GM23338 (cell line): Measurements from ENCODE around the gene SNN. TPM values are rescaled to one million over a fixed set of nuclear protein-coding genes. Genes with fewer than 3 reads are reported as not detected.

Source experiments
- ATAC-seq: fragments of 200-7000 bp; cut with Tn5 transposase; 3 replicates; pipeline ENCODE4 v1.9.1; 2020
- DNase-seq: peaks from one replicate; pipeline ENCODE4 v3.0.0-alpha.2; 2015; ENCODE audit warnings: low spot score
- H2AFZ ChIP-seq: fragments of 200-600 bp; sonication (generic); 2 replicates; pipeline ENCODE4 v1.8.0; 2016; ENCODE audit warnings: antibody characterized with exemption, mild to moderate bottlenecking, moderate library complexity
- H3F3A ChIP-seq: fragments of 200-600 bp; sonication (generic); replicated peaks from 2 replicates; pipeline ENCODE4 v1.8.0; 2017; ENCODE audit warnings: antibody characterized with exemption, mixed run types, low read depth
- H3K27ac ChIP-seq: fragments of 200-600 bp; sonication (generic); 2 replicates; pipeline ENCODE4 v1.6.1; 2016; ENCODE audit warnings: low read depth
- H3K27me3 ChIP-seq: fragments of 200-600 bp; sonication (generic); 2 replicates; pipeline ENCODE4 v1.8.0; 2016; ENCODE audit warnings: mild to moderate bottlenecking, mixed run types, moderate library complexity; ENCODE audit not compliant: insufficient read depth
- H3K36me3 ChIP-seq: fragments of 200-600 bp; sonication (generic); 2 replicates; pipeline ENCODE4 v1.8.0; 2016; ENCODE audit warnings: mild to moderate bottlenecking; ENCODE audit not compliant: insufficient read depth
- H3K4me1 ChIP-seq: fragments of 200-600 bp; sonication (generic); 2 replicates; pipeline ENCODE4 v1.8.0; 2016; ENCODE audit warnings: mild to moderate bottlenecking, moderate library complexity; ENCODE audit not compliant: insufficient read depth
- H3K4me2 ChIP-seq: fragments of 200-600 bp; sonication (generic); 2 replicates; pipeline ENCODE4 v1.7.1; 2017; ENCODE audit warnings: mixed run types
- H3K4me3 ChIP-seq: fragments of 200-600 bp; sonication (generic); 2 replicates; pipeline ENCODE4 v1.6.1; 2016; ENCODE audit warnings: mixed run types
- H3K79me2 ChIP-seq: fragments of 200-600 bp; sonication (generic); replicated peaks from 2 replicates; pipeline ENCODE4 v1.8.0; 2017; ENCODE audit warnings: mild to moderate bottlenecking; ENCODE audit not compliant: insufficient read depth
- H3K9me2 ChIP-seq: fragments of 200-600 bp; sonication (generic); 2 replicates; pipeline ENCODE4 v1.8.0; 2017; ENCODE audit not compliant: insufficient read depth
- H4K20me1 ChIP-seq: fragments of 200-600 bp; sonication (generic); replicated peaks from 2 replicates; pipeline ENCODE4 v1.8.0; 2017; ENCODE audit warnings: mild to moderate bottlenecking; ENCODE audit not compliant: insufficient read depth
- H3K27ac Mint-ChIP-seq: 2 replicates; pipeline ENCODE4 v1.8.0; 2020; ENCODE audit warnings: inconsistent platforms, mild to moderate bottlenecking, moderate library complexity, mixed read lengths
- H3K27me3 Mint-ChIP-seq: 3 replicates; pipeline ENCODE4 v1.8.0; 2022; ENCODE audit warnings: low read depth, mild to moderate bottlenecking, moderate library complexity, mixed read lengths, inconsistent platforms; ENCODE audit not compliant: insufficient read depth, poor library complexity
- H3K36me3 Mint-ChIP-seq: 3 replicates; pipeline ENCODE4 v1.8.0; 2021; ENCODE audit warnings: low read depth, mild to moderate bottlenecking, inconsistent platforms, moderate library complexity, mixed read lengths
- H3K4me1 Mint-ChIP-seq: 3 replicates; pipeline ENCODE4 v1.8.0; 2020; ENCODE audit warnings: mild to moderate bottlenecking, inconsistent platforms, mixed read lengths
- H3K4me3 Mint-ChIP-seq: 3 replicates; pipeline ENCODE4 v1.8.0; 2021; ENCODE audit warnings: moderate library complexity, mild to moderate bottlenecking, inconsistent platforms, mixed read lengths
- H3K9me3 Mint-ChIP-seq: 3 replicates; pipeline ENCODE4 v1.8.0; 2020; ENCODE audit warnings: moderate library complexity, mild to moderate bottlenecking, inconsistent platforms, mixed read lengths
- CREB1 ChIP-seq: fragments of 250-450 bp; sonication (Bioruptor Pico); IDR thresholded peaks from 2 replicates; pipeline ENCODE4 v1.5.0; 2020; ENCODE audit warnings: low read depth, mild to moderate bottlenecking, moderate library complexity
- CTCF ChIP-seq, 2 experiments: fragments of 200-600 bp in 1 of 2; sonication (generic) in 1 of 2; conservative IDR thresholded peaks; 2 replicates each; pipeline versions ENCODE4 v1.5.1 to v1.6.1; 2016 to 2017; ENCODE audit warnings: antibody characterized with exemption in 2 of 2, low read depth in 2 of 2, mild to moderate bottlenecking in 2 of 2, moderate library complexity in 1 of 2
- EZH2 ChIP-seq: fragments of 200-600 bp; sonication (generic); IDR thresholded peaks from one replicate; pipeline ENCODE4 v1.8.0; 2017; ENCODE audit warnings: antibody characterized with exemption, mild to moderate bottlenecking, low read depth; ENCODE audit not compliant: unreplicated experiment
- EZH2phosphoT487 ChIP-seq: fragments of 200-600 bp; sonication (generic); IDR thresholded peaks from one replicate; pipeline ENCODE4 v1.8.1; 2018; ENCODE audit warnings: antibody characterized with exemption; ENCODE audit not compliant: unreplicated experiment
- JUNB ChIP-seq: IDR thresholded peaks from one replicate; pipeline ENCODE4 v1.6.1; 2016; ENCODE audit warnings: antibody characterized with exemption; ENCODE audit not compliant: unreplicated experiment
- NANOG ChIP-seq: IDR thresholded peaks from 2 replicates; pipeline ENCODE4 v1.6.1; 2016; ENCODE audit warnings: antibody characterized with exemption, borderline replicate concordance
- POLR2AphosphoS5 ChIP-seq: IDR thresholded peaks from 2 replicates; pipeline ENCODE4 v1.6.1; 2016; ENCODE audit warnings: antibody characterized with exemption, low read depth
- REST ChIP-seq: IDR thresholded peaks from one replicate; pipeline ENCODE4 v1.6.1; 2018; ENCODE audit warnings: antibody characterized with exemption; ENCODE audit not compliant: unreplicated experiment
- STAT1 ChIP-seq: IDR thresholded peaks from one replicate; pipeline ENCODE4 v1.6.1; 2016; ENCODE audit warnings: antibody characterized with exemption; ENCODE audit not compliant: unreplicated experiment
- ZNF114 ChIP-seq: fragments of 250-450 bp; sonication (Bioruptor Pico); IDR thresholded peaks from 2 replicates; pipeline ENCODE4 v1.5.0; 2020; ENCODE audit warnings: mild to moderate bottlenecking, moderate library complexity
- ZNF331 ChIP-seq: fragments of 250-450 bp; sonication (Bioruptor Pico); IDR thresholded peaks from 2 replicates; pipeline ENCODE4 v1.5.0; 2020; ENCODE audit warnings: low read depth, mild to moderate bottlenecking, moderate library complexity
- ZNF462 ChIP-seq: fragments of 250-450 bp; sonication (Bioruptor Pico); IDR thresholded peaks from 2 replicates; pipeline ENCODE4 v1.5.0; 2020; ENCODE audit warnings: mild to moderate bottlenecking, moderate library complexity
- polyA plus RNA-seq: library from polyadenylated mRNA; unstranded; fragments of >200 nt; fragmentation: Nextera tagmentation; extraction: Ambion mirVana; gene quantifications from 2 replicates; pipeline ENCODE4 v1.2.1, GENCODE V29; 2016
- total RNA-seq: library from RNA; depleted of rRNA; stranded (reverse); fragments of >200 nt; shearing (Covaris generic); gene quantifications from 2 replicates; pipeline ENCODE4 v1.2.3, GENCODE V29; 2014
- TF ChIP-seq, protein P1 (sequence below): IDR thresholded peaks from 2 replicates; pipeline ENCODE4 v1.6.1; 2016; ENCODE audit warnings: antibody characterized with exemption

SNN gene
- total and polyA plus RNA-seq, 2 experiments from 2014 or later, result 19.0 to 63.3 TPM

GRCh38 chr16:11691235-11691634, 23.0 kb downstream of the SNN start:
- Mint-ChIP-seq H3K27me3 (peaks cover 3% of the 10 kb centered on the region), H3K4me3 (no peak overlapping the region), H3K36me3 (peaks cover 14% of the 10 kb centered on the region), H3K27ac (no peak overlapping the region), H3K9me3 (no peaks in the 10 kb centered on the region), H3K4me1 (no peaks in the 10 kb centered on the region)
- Histone ChIP-seq H2AFZ (no peak overlapping the region), H3K36me3 (peaks cover 14% of the 10 kb centered on the region; the same call in 1 of the 2 replicates), H3K4me3 (no peak overlapping the region), H3K27me3 (no peaks in the 10 kb centered on the region), H3K4me2 (no peak overlapping the region), H3K79me2 (no peaks in the 10 kb centered on the region), H3K4me1 (no peaks in the 10 kb centered on the region), H3F3A (no peaks in the 10 kb centered on the region), H4K20me1 (peaks cover 3% of the 10 kb centered on the region; the same call in 1 of the 2 replicates), H3K27ac (no peak overlapping the region), H3K9me2 (no peaks in the 10 kb centered on the region)
- DNase-seq, result no peak
- ATAC-seq, result no peak
- TF ChIP-seq ZNF462 (CRISPR knock-in tag), result no peak
- no peak for TF ChIP-seq NANOG
- TF ChIP-seq POLR2AphosphoS5, result no peak
- TF ChIP-seq CREB1 (CRISPR knock-in tag), result no peak
- TF ChIP-seq ZNF114 (CRISPR knock-in tag), result no peak
- TF ChIP-seq REST, result no peak
- TF ChIP-seq EZH2phosphoT487, result no peak
- TF ChIP-seq EZH2, result no peak
- TF ChIP-seq, protein P1, sequence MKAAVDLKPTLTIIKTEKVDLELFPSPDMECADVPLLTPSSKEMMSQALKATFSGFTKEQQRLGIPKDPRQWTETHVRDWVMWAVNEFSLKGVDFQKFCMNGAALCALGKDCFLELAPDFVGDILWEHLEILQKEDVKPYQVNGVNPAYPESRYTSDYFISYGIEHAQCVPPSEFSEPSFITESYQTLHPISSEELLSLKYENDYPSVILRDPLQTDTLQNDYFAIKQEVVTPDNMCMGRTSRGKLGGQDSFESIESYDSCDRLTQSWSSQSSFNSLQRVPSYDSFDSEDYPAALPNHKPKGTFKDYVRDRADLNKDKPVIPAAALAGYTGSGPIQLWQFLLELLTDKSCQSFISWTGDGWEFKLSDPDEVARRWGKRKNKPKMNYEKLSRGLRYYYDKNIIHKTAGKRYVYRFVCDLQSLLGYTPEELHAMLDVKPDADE, result no peak
- no peak for TF ChIP-seq ZNF331
- TF ChIP-seq JUNB, result no peak
- TF ChIP-seq CTCF (conservative IDR thresholded peaks at IDR 0.05; ENCODE audit: low read depth in 2 of 2), result no peak
- no peak for TF ChIP-seq STAT1
